ENCODE measurements around the gene AGPAT3.

The AGPAT3 gene

GRCh38 chr21:43912910-43913309 is 47.9 kb downstream of the AGPAT3 start:
- Histone ChIP-seq H3K9ac (ENCODE audit: low read depth in 1 of 2, low read length in 2 of 2) (no peak overlapping the region), H3K4me1 (ENCODE audit: control insufficient read depth in 1 of 2, insufficient read depth in 2 of 2, low read length in 2 of 2) (peaks cover 31 to 33% of the 10 kb centered on the region in 2 donors), H3K27ac (ENCODE audit: low read depth, low read length) (no peak overlapping the region), H3K27me3 (ENCODE audit: control insufficient read depth in 1 of 2, insufficient read depth in 2 of 2, low read length in 2 of 2) (no peaks in the 10 kb centered on the region), H3K4me3 (ENCODE audit: low read depth in 1 of 2, low read length in 2 of 2) (no peak overlapping the region), H3K9me3 (ENCODE audit: control insufficient read depth in 1 of 2, low read length in 2 of 2) (peaks cover 0 to 4% of the 10 kb centered on the region in 2 donors), H3K36me3 (ENCODE audit: control insufficient read depth in 1 of 2, insufficient read depth in 2 of 2, low read length in 2 of 2) (peaks cover 0 to 16% of the 10 kb centered on the region in 2 donors)

GRCh38 chr21:43913928-43914327 is 48.9 kb downstream of the AGPAT3 start:
- Histone ChIP-seq H3K27ac (ENCODE audit: low read depth, low read length) (no peak overlapping the region), H3K36me3 (ENCODE audit: control insufficient read depth in 1 of 2, insufficient read depth in 2 of 2, low read length in 2 of 2) (peaks cover 0 to 8% of the 10 kb centered on the region in 2 donors)

GRCh38 chr21:43916076-43916475 is 51.1 kb downstream of the AGPAT3 start:
- H3K9me3 ChIP-seq (ENCODE audit: control insufficient read depth in 1 of 2, low read length in 2 of 2) = peaks cover 0 to 4% of the 10 kb centered on the region in 2 donors
- H3K4me1 ChIP-seq (ENCODE audit: control insufficient read depth in 1 of 2, insufficient read depth in 2 of 2, low read length in 2 of 2) = peaks cover 23 to 28% of the 10 kb centered on the region in 2 donors
- no peaks in the 10 kb centered on the region for H3K27me3 ChIP-seq (ENCODE audit: control insufficient read depth in 1 of 2, insufficient read depth in 2 of 2, low read length in 2 of 2)
- peaks cover 0 to 8% of the 10 kb centered on the region in 2 donors for H3K36me3 ChIP-seq (ENCODE audit: control insufficient read depth in 1 of 2, insufficient read depth in 2 of 2, low read length in 2 of 2)
- no peak overlapping the region for H3K9ac ChIP-seq (ENCODE audit: low read depth in 1 of 2, low read length in 2 of 2)
- no peak overlapping the region for H3K27ac ChIP-seq (ENCODE audit: low read depth, low read length)
- H3K4me3 ChIP-seq (ENCODE audit: low read depth in 1 of 2, low read length in 2 of 2) = no peak overlapping the region

More at GRCh38 chr21:43913928-43914327, 48.9 kb downstream of the AGPAT3 start:
- Histone ChIP-seq H3K4me3 (ENCODE audit: low read depth in 1 of 2, low read length in 2 of 2) (no peak overlapping the region), H3K4me1 (ENCODE audit: control insufficient read depth in 1 of 2, insufficient read depth in 2 of 2, low read length in 2 of 2) (peaks cover 31 to 33% of the 10 kb centered on the region in 2 donors), H3K9ac (ENCODE audit: low read depth in 1 of 2, low read length in 2 of 2) (no peak overlapping the region), H3K27me3 (ENCODE audit: control insufficient read depth in 1 of 2, insufficient read depth in 2 of 2, low read length in 2 of 2) (no peaks in the 10 kb centered on the region), H3K9me3 (ENCODE audit: control insufficient read depth in 1 of 2, low read length in 2 of 2) (peaks cover 0 to 4% of the 10 kb centered on the region in 2 donors)

- Histone ChIP-seq H3K27ac (ENCODE audit: low read depth, low read length) (no peak overlapping the region), H3K4me1 (ENCODE audit: control insufficient read depth in 1 of 2, insufficient read depth in 2 of 2, low read length in 2 of 2) (peaks cover 23 to 26% of the 10 kb centered on the region in 2 donors), H3K9ac (ENCODE audit: low read depth in 1 of 2, low read length in 2 of 2) (peak overlapping the region in 1 of 2 donors; percentile 6), H3K27me3 (ENCODE audit: control insufficient read depth in 1 of 2, insufficient read depth in 2 of 2, low read length in 2 of 2) (no peaks in the 10 kb centered on the region), H3K36me3 (ENCODE audit: control insufficient read depth in 1 of 2, insufficient read depth in 2 of 2, low read length in 2 of 2) (peaks cover 0 to 3% of the 10 kb centered on the region in 2 donors), H3K9me3 (ENCODE audit: control insufficient read depth in 1 of 2, low read length in 2 of 2) (peaks cover 0 to 4% of the 10 kb centered on the region in 2 donors), H3K4me3 (ENCODE audit: low read depth in 1 of 2, low read length in 2 of 2) (peak overlapping the region; percentile 51 to 58)
Measured at GRCh38 chr21:43916691-43917514, 51.9 kb downstream of the AGPAT3 start.

- H3K4me3 ChIP-seq (ENCODE audit: low read depth in 1 of 2, low read length in 2 of 2) = peak overlapping the region in 1 of 2 donors; percentile 58
- no peak overlapping the region for H3K9ac ChIP-seq (ENCODE audit: low read depth in 1 of 2, low read length in 2 of 2)
- H3K9me3 ChIP-seq (ENCODE audit: control insufficient read depth in 1 of 2, low read length in 2 of 2) = peaks cover 0 to 1% of the 10 kb centered on the region in 2 donors
- H3K27ac ChIP-seq (ENCODE audit: low read depth, low read length) = no peak overlapping the region
- peaks cover 23 to 27% of the 10 kb centered on the region in 2 donors for H3K4me1 ChIP-seq (ENCODE audit: control insufficient read depth in 1 of 2, insufficient read depth in 2 of 2, low read length in 2 of 2)
- no peaks in the 10 kb centered on the region for H3K36me3 ChIP-seq (ENCODE audit: control insufficient read depth in 1 of 2, insufficient read depth in 2 of 2, low read length in 2 of 2)
- no peaks in the 10 kb centered on the region for H3K27me3 ChIP-seq (ENCODE audit: control insufficient read depth in 1 of 2, insufficient read depth in 2 of 2, low read length in 2 of 2)
Measured at GRCh38 chr21:43917515-43918384, 52.7 kb downstream of the AGPAT3 start.

GRCh38 chr21:43918385-43918947 is 53.4 kb downstream of the AGPAT3 start:
- H3K4me1 ChIP-seq (ENCODE audit: control insufficient read depth in 1 of 2, insufficient read depth in 2 of 2, low read length in 2 of 2) = peaks cover 30 to 34% of the 10 kb centered on the region in 2 donors
- no peak overlapping the region for H3K27ac ChIP-seq (ENCODE audit: low read depth, low read length)
- no peak overlapping the region for H3K9ac ChIP-seq (ENCODE audit: low read depth in 1 of 2, low read length in 2 of 2)
- H3K4me3 ChIP-seq (ENCODE audit: low read depth in 1 of 2, low read length in 2 of 2) = no peak overlapping the region
- H3K27me3 ChIP-seq (ENCODE audit: control insufficient read depth in 1 of 2, insufficient read depth in 2 of 2, low read length in 2 of 2) = no peaks in the 10 kb centered on the region
- H3K36me3 ChIP-seq (ENCODE audit: control insufficient read depth in 1 of 2, insufficient read depth in 2 of 2, low read length in 2 of 2) = no peaks in the 10 kb centered on the region
- no peaks in the 10 kb centered on the region for H3K9me3 ChIP-seq (ENCODE audit: control insufficient read depth in 1 of 2, low read length in 2 of 2)

GRCh38 chr21:43919283-43919682 is 54.3 kb downstream of the AGPAT3 start:
- Histone ChIP-seq H3K9ac (ENCODE audit: low read depth in 1 of 2, low read length in 2 of 2) (no peak overlapping the region), H3K36me3 (ENCODE audit: control insufficient read depth in 1 of 2, insufficient read depth in 2 of 2, low read length in 2 of 2) (no peaks in the 10 kb centered on the region), H3K4me3 (ENCODE audit: low read depth in 1 of 2, low read length in 2 of 2) (no peak overlapping the region), H3K27me3 (ENCODE audit: control insufficient read depth in 1 of 2, insufficient read depth in 2 of 2, low read length in 2 of 2) (no peaks in the 10 kb centered on the region), H3K27ac (ENCODE audit: low read depth, low read length) (no peak overlapping the region), H3K4me1 (ENCODE audit: control insufficient read depth in 1 of 2, insufficient read depth in 2 of 2, low read length in 2 of 2) (peaks cover 36 to 41% of the 10 kb centered on the region in 2 donors), H3K9me3 (ENCODE audit: control insufficient read depth in 1 of 2, low read length in 2 of 2) (no peaks in the 10 kb centered on the region)

- Histone ChIP-seq H3K9ac (ENCODE audit: low read depth in 1 of 2, low read length in 2 of 2) (no peak overlapping the region), H3K27ac (ENCODE audit: low read depth, low read length) (no peak overlapping the region), H3K9me3 (ENCODE audit: control insufficient read depth in 1 of 2, low read length in 2 of 2) (no peaks in the 10 kb centered on the region), H3K27me3 (ENCODE audit: control insufficient read depth in 1 of 2, insufficient read depth in 2 of 2, low read length in 2 of 2) (no peaks in the 10 kb centered on the region), H3K4me3 (ENCODE audit: low read depth in 1 of 2, low read length in 2 of 2) (no peak overlapping the region), H3K4me1 (ENCODE audit: control insufficient read depth in 1 of 2, insufficient read depth in 2 of 2, low read length in 2 of 2) (peaks cover 44 to 49% of the 10 kb centered on the region in 2 donors), H3K36me3 (ENCODE audit: control insufficient read depth in 1 of 2, insufficient read depth in 2 of 2, low read length in 2 of 2) (no peaks in the 10 kb centered on the region)
Measured at GRCh38 chr21:43919871-43920801, 55.1 kb downstream of the AGPAT3 start.

- H3K9me3 ChIP-seq (ENCODE audit: control insufficient read depth in 1 of 2, low read length in 2 of 2) = no peaks in the 10 kb centered on the region
- H3K4me3 ChIP-seq (ENCODE audit: low read depth in 1 of 2, low read length in 2 of 2) = no peak overlapping the region
- H3K36me3 ChIP-seq (ENCODE audit: control insufficient read depth in 1 of 2, insufficient read depth in 2 of 2, low read length in 2 of 2) = peaks cover 0 to 4% of the 10 kb centered on the region in 2 donors
- H3K4me1 ChIP-seq (ENCODE audit: control insufficient read depth in 1 of 2, insufficient read depth in 2 of 2, low read length in 2 of 2) = peaks cover 51 to 60% of the 10 kb centered on the region in 2 donors
- no peak overlapping the region for H3K27ac ChIP-seq (ENCODE audit: low read depth, low read length)
- no peaks in the 10 kb centered on the region for H3K27me3 ChIP-seq (ENCODE audit: control insufficient read depth in 1 of 2, insufficient read depth in 2 of 2, low read length in 2 of 2)
- H3K9ac ChIP-seq (ENCODE audit: low read depth in 1 of 2, low read length in 2 of 2) = no peak overlapping the region
Measured at GRCh38 chr21:43921571-43921978, 56.6 kb downstream of the AGPAT3 start.
